ENCODE data around the gene CACNG3. TPM values are rescaled to one million over a fixed set of nuclear protein-coding genes. Genes with fewer than 3 reads are reported as not detected.

Gene CACNG3
- polyA plus RNA-seq, 10 donors, result not detected

DNA sequence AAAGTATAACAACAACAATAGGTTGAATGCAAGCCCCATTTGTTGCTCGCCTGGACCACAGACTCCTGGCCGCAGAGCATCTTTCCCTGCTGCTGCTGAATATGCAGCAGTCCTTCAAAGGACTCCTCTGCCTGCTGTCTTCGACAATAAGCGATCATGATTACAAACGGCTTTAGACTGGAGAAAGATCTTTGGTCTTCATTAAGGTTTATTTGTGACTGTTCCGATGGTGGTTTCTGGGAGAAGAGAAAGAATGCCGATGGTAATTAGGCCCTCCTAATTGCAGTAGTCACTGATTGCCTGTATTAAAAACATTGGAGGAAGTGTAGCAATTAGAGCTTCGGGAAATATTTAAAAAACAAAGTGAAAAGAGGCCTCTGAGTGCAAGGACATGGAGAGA is 138.2 kb downstream of the CACNG3 start:
- DNase-seq, result no peak

DNA sequence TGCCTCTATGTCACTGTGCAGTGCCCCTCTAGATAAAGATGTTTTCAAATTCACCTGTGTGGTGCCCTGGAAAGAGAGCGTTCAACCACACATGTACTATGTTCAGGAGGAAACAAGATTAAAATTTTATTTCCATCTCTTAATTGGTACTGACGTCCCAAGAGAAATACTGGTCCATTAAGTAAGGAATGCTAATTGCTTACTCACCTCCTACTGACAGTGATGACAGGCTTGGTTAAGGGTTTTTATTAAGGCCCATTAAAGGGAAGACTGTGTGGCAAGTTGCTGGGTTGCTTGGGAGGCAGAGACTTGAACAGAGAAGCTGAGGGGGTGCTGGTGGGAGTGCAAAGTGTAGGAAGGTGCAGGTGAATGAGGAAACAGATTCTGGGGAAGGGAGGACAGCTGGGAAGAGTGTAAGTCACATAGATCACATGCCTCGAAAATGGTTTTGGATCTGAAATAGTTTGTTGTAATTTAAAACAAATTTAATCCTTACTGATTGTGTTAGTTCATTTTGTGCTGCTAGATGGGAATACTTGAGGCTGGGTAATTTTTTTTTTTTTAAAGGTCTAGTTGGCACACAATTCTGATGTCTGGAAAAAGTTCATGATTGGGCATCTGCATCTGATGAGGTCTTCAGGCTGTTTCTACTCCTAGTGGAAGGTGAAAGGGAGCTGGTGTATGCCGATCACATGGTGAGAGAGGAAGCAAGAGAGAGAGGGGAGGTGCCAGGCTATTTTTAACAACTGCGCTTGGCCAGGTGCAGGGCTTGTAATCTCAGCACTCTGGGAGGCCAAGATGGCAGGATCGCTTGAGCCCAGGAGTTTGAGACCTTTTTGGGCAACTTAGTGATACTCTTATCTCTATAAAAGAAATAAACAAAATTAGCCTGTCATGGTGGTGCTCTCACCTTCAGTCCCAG is 140.5 kb downstream of the CACNG3 start:
- DNase-seq, result no peak

- DNase-seq, result no peak
Observed at GRCh38 chr16:24409045-24409444, 152.9 kb downstream of the CACNG3 start.
